Neural cell (in vitro differentiated cells): ENCODE results near the gene STAT6. TPM values are rescaled to one million over a fixed set of nuclear protein-coding genes. Genes with fewer than 3 reads are reported as not detected.

ENCODE experiments used
- polyA plus RNA-seq: library from polyadenylated mRNA; depleted of rRNA; stranded (reverse); fragments of >200 nt; gene quantifications from 2 replicates; pipeline ENCODE4 v1.2.3, GENCODE V29; 2014

Gene STAT6
- polyA plus RNA-seq, 1 donor from 2014 or later = not detected

Other genes with a start within 250 kb of the STAT6 start
- 0.63 TPM in 1 of 2 replicates, not detected in the other for gene SDR9C7, start 177.0 kb downstream of the STAT6 start, polyA plus RNA-seq
- 0.66 and 1.0 TPM in 2 replicates for gene RDH16, start 153.8 kb downstream of the STAT6 start, polyA plus RNA-seq
- gene ZBTB39, start 104.8 kb downstream of the STAT6 start, polyA plus RNA-seq = 6.4 and 7.3 TPM in 2 replicates
- 2.5 TPM in 1 of 2 replicates, not detected in the other for gene TAC3, start 94.8 kb downstream of the STAT6 start, polyA plus RNA-seq
- gene MYO1A, start 61.2 kb downstream of the STAT6 start, polyA plus RNA-seq = not detected in 2 replicates
- gene NEMP1, start 32.6 kb downstream of the STAT6 start, polyA plus RNA-seq = 5.9 and 6.8 TPM in 2 replicates
- gene NAB2, start 22.2 kb downstream of the STAT6 start, polyA plus RNA-seq = 15.6 and 16.4 TPM in 2 replicates
- 18.2 and 27.7 TPM in 2 replicates for gene LRP1, start 17.1 kb upstream of the STAT6 start, polyA plus RNA-seq
- not detected in 2 replicates for gene LRP1-AS, start 36.3 kb upstream of the STAT6 start, polyA plus RNA-seq
- 0.53 TPM in 1 of 2 replicates, not detected in the other for gene NXPH4, start 105.4 kb upstream of the STAT6 start, polyA plus RNA-seq
- 38.2 and 42.2 TPM in 2 replicates for gene SHMT2, start 118.3 kb upstream of the STAT6 start, polyA plus RNA-seq
- 1.3 and 2.9 TPM in 2 replicates for gene STAC3, start 139.8 kb upstream of the STAT6 start, polyA plus RNA-seq